ENCODE measurements around the gene WDR33.

WDR33 gene

GRCh38 chr2:127654838-127655175 is 156.2 kb downstream of the WDR33 start:
- DNase-seq (ENCODE audit: low spot score), result no peak

- no peak for DNase-seq (ENCODE audit: low spot score)
These were observed 156.7 kb downstream of the WDR33 start for GRCh38 chr2:127654084-127654837.

GRCh38 chr2:127653421-127654083 is 157.4 kb downstream of the WDR33 start:
- DNase-seq (ENCODE audit: low spot score), result no peak

- DNase-seq (ENCODE audit: low spot score), result no peak
These were observed 158.1 kb downstream of the WDR33 start for GRCh38 chr2:127652786-127653357.

- DNase-seq (ENCODE audit: low spot score), result no peak
These were observed 158.9 kb downstream of the WDR33 start for GRCh38 chr2:127651971-127652550.

GRCh38 chr2:127651381-127651809 is 159.6 kb downstream of the WDR33 start:
- no peak for DNase-seq (ENCODE audit: low spot score)

All from ecto neural progenitor cell (in vitro differentiated cells).